Measurements from ENCODE around the gene FAF1.
A peak's percentile ranks its signal among the peaks of the same experiment; 100 is the strongest.

The FAF1 gene

GRCh38 chr1:50568782-50569181, 391.3 kb downstream of the FAF1 start:
- no peak for DNase-seq (ENCODE audit: low read depth)
- H3K4me3 ChIP-seq (ENCODE audit: low read length): no peak overlapping the region
- no peak for TF ChIP-seq CTCF (conservative IDR thresholded peaks at IDR 0.05; ENCODE audit: low read length)

- H3K4me3 ChIP-seq (ENCODE audit: low read length): no peak overlapping the region
- DNase-seq (ENCODE audit: low read depth): no peak
- no peak for TF ChIP-seq CTCF (conservative IDR thresholded peaks at IDR 0.05; ENCODE audit: low read length)
Measured at GRCh38 chr1:50566405-50566804, 393.7 kb downstream of the FAF1 start.

GRCh38 chr1:50564417-50564816, 395.6 kb downstream of the FAF1 start:
- no peak for TF ChIP-seq CTCF (conservative IDR thresholded peaks at IDR 0.05; ENCODE audit: low read length)
- H3K4me3 ChIP-seq (ENCODE audit: low read length): no peak overlapping the region
- no peak for DNase-seq (ENCODE audit: low read depth)

GRCh38 chr1:50562106-50562505, 398.0 kb downstream of the FAF1 start:
- TF ChIP-seq CTCF (conservative IDR thresholded peaks at IDR 0.05; ENCODE audit: low read length): no peak
- H3K4me3 ChIP-seq (ENCODE audit: low read length): no peak overlapping the region
- peak; percentile 68 for DNase-seq (ENCODE audit: low read depth)

GRCh38 chr1:50559421-50559820, 400.6 kb downstream of the FAF1 start:
- no peak for DNase-seq (ENCODE audit: low read depth)
- H3K4me3 ChIP-seq (ENCODE audit: low read length): no peak overlapping the region
- no peak for TF ChIP-seq CTCF (conservative IDR thresholded peaks at IDR 0.05; ENCODE audit: low read length)

GRCh38 chr1:50553921-50554320, 406.1 kb downstream of the FAF1 start:
- DNase-seq (ENCODE audit: low read depth): no peak
- TF ChIP-seq CTCF (conservative IDR thresholded peaks at IDR 0.05; ENCODE audit: low read length): no peak
- H3K4me3 ChIP-seq (ENCODE audit: low read length): no peak overlapping the region

- no peak for TF ChIP-seq CTCF (conservative IDR thresholded peaks at IDR 0.05; ENCODE audit: low read length)
- no peak for DNase-seq (ENCODE audit: low read depth)
- no peak overlapping the region for H3K4me3 ChIP-seq (ENCODE audit: low read length)
Measured at GRCh38 chr1:50548243-50548642, 411.8 kb downstream of the FAF1 start.
